HG03139 (cell line): ENCODE data around the gene LYZL2.
"Not testable (repeated sequence)": the region's sequence is repeated elsewhere in the genome, so short reads cannot be mapped to it uniquely, and the experiment has no call there.

ENCODE experiments used
- ATAC-seq: cut with Tn5 transposase; IDR thresholded peaks from one replicate; pipeline ENCODE4 v1.9.1; 2021; ENCODE audit not compliant: unreplicated experiment

Gene LYZL2

DNA sequence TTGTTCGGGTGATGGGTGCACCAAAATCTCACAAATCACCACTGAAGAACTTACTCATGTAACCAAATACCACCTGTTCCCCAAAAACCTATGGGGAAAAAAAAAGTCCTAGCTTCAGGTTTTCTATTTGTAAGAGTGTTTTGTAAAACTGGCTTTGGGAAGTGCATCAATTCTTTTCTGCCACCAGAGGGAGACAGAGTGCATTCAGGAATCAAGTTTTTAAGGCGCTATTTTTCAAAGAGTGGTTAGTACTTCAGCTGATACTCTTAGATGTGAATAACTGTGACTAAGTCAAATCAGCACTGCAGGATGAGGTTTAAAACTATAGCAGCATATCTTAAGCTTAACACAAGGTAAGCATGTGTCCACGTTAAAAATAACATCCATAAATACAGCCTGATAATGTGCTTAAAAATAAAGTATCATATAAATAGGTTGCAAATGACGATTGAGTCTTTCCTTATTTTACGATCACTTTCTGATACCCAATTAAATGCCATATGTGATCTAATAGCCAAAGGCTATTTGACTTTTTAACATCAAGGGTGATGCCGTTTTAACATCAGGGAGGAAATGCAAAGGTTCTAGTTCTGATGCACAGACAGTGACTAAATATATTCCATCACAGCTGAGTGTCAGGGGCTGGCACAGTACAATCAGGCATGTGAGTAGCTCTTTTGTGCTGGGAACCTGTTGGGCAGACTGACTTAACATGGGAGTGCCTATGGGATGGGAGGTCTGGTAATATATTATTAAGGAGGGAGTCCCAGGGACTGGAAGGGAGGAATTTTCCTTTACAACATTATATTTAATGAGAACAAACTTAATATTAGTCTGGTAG, 10.6 kb upstream of the LYZL2 start:
- no peak for ATAC-seq

DNA sequence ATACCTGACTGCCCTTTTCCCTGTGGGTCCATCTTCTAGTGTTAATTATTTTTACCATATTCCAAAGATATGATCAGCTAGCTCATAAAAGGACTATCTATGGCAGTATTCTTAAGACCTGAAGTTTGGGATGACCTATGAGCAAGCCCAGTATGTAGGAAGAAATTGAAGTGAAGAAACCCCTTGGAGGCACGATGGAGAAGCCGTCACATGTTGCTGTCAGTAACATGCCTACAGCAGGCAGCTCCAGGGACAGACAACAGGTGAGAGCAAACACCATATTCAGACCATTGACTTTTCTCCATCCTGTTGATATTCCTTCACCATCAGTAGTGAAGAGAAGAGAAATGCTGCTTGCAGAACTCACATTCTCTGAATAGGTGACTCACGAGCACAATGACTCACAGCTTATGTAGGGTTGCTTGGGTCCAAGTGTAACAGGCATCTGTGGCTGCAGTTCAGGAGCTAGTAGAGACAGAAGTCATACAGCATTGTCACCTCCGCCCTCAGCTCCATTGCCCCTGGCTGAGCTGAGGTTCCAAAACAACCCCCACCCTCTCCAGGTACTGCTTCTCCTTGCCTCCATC, 8.4 kb upstream of the LYZL2 start:
- ATAC-seq: no peak

- ATAC-seq: no peak
Observed at GRCh38 chr10:30631188-30631587, 1.6 kb upstream of the LYZL2 start.

DNA sequence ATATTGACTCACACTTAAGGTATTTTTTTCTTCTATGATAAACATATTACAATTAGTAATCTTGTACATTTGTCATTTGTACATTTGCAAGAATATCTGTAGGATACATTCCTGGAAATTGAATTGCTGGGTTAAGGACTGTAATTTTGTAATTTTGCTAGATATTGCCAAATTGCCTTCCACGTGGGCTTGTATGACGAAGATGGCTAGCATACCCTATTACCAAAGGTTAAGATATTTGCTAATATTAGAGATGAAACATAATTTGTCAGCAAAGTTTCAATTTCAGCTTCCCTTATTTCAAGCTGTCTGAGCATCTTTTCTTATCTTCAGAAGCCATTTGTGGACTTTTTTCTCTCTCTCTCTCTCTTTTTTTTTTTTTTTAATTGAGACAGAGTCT, 1.0 kb upstream of the LYZL2 start:
- no peak for ATAC-seq

DNA sequence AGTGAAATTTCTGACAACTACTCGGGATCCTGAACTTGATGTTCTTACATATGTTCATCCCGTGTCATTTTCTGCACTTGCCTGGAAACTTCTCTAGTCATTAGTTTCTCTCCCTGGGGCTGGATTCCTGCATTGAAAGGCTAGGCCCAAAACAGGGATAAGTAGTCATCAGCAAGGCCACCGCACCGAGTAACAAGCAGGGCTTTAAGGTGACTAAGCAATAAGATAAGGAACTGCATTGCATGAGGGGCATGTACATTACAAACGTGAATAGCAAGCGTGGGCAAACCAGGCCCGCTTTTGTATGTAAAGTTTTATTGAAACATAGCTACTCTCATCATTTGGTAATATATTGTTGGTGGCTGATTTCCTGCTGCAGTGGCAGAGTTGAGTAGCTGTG, 977 bp downstream of the LYZL2 start:
- not testable (repeated sequence) for ATAC-seq

- ATAC-seq: not testable (repeated sequence)
Observed at GRCh38 chr10:30626837-30627236, 2.7 kb downstream of the LYZL2 start.

- not testable (repeated sequence) for ATAC-seq
Observed at GRCh38 chr10:30626196-30626595, 3.4 kb downstream of the LYZL2 start.

- no peak for ATAC-seq
Observed at GRCh38 chr10:30625080-30625479, 4.5 kb downstream of the LYZL2 start.

- no peak for ATAC-seq
Observed at GRCh38 chr10:30619966-30620365, 9.6 kb downstream of the LYZL2 start.

DNA sequence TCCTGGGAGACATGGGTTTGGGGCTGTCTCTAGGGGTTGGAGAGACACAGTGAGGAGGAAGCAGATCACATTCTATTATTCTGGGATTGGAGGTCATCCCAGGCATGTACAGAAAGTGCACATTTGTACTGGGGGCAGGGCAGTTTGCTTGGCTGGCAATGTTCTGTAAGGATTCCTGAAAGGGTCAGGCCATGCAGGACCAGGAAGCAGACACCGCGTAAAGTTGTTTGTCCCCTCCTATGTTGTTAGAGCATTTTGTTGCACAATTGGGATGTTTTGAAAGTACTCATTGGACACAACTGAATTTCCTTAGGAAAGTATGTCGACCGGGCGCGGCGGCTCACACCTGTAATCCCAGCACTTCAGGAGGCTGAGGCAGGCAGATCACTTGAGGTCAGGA, 12.5 kb downstream of the LYZL2 start:
- no peak for ATAC-seq

DNA sequence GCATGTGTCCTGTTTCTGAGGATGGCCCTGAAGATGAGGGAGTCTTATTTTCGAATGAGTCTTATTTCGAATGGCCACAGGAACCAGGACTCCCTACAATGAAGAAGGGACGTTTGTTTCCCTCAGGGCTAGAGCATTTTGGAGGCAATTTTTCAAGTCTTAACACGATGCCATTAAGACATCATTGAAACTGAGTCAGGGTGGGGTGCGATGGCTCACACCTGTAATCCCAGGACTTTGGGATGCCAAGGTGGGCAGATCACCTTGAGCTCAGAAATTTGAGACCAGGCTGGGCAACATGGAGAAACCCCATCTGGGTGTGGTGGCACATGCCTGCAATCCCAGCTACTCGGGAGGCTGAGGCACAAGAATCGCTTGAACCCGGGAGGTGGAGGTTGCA, 18.5 kb downstream of the LYZL2 start:
- ATAC-seq: not testable (repeated sequence)

DNA sequence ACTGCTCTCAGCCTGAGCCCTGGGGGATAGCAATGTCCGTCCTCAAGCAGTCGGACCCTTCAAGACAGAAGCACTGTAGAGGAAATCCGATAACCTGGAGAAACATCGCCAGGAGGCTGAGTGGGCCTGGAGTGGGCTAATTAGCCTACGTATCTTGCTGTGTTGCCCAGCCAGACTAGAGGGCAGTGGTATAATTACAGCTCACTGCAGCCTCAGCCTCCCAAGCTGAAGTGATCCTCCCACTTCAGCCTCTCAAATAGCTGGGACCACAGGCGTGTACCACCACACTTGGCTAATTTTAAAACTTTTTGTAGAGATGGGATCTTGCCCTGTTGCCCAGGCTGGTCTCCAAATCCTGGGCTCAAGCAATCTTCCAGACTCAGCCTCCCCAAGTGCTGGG, 21.7 kb downstream of the LYZL2 start:
- ATAC-seq: no peak

DNA sequence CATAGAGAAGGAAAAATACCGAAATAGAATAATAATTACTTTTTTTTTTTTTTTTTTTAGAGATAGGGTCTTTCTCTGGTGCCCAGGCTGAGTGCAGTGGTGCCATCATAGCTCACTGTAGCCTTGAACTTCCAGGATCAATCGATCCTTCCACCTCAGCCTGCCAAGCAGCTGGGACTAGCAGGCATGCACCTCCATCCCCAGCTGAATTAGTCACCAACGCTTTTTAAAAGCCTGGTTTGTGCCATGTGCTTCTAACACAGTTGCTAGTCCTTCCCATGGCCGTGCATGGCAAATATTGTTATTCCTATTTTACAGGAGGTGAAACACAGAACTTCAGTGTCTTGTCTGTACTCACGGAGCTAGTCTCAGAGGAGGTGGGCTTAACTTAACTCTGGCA, 23.2 kb downstream of the LYZL2 start:
- ATAC-seq: no peak

DNA sequence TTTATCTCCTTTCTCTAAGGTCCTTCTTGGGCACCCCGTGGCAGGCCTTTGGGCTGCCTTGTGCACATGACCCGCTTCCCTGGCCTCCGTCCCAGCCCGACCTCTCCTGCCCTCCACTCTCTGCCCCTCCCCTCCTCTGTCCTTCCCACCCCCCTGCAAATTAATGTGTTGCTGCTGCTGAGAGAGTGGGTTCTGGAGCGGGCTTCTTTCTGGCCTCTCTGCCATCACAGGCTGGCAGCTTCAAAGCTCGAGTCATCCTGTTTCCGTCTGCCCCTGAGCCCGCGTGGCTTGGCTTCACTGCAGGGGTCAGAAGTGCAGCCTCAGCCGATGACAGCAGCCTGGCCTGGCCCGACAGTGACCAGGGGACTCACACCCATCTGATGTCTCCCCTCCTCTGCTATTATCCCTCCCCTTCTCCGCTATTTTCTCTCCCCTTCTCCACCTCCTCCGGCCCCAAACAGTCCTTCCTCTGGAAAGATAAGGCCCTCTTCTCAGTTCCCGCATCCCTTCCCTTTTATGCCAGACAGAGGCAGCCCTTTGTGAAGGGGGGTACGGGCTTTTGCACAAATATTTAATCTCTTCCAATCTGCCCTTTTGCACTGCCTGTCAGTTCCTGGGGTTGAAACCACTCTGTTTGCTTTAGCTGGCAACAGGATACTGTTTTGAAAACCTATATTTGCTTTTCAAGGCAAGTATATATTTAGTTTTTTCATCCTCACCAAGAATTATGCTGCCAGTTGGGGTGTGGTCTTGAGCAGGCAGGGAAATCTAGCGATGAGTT, 24.0 kb downstream of the LYZL2 start:
- ATAC-seq: not testable (repeated sequence)

DNA sequence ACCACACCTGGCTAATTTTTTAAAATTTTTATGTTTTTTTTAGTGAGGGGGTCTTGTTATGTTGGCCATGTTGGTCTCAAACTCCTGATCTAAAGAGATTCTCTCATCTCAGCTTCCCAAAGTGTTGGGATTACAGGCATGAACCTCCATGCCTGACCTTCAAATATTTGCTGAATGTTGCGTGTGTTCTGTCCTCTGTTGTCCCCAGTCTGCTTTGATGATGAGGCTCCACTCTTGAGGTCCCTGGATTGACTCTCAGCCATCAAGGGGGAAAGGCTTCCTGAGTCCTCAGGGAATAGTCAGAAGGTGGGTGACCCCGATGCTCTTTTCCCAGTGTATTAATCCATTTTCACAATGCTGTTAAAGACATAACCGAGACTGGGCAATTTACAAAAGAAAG, 26.0 kb downstream of the LYZL2 start:
- no peak for ATAC-seq

GRCh38 chr10:30602747-30603146, 26.8 kb downstream of the LYZL2 start:
- no peak for ATAC-seq

- ATAC-seq: no peak
Observed at GRCh38 chr10:30600005-30600404, 29.5 kb downstream of the LYZL2 start.

- no peak for ATAC-seq
Observed at GRCh38 chr10:30598105-30598776, 31.3 kb downstream of the LYZL2 start.

DNA sequence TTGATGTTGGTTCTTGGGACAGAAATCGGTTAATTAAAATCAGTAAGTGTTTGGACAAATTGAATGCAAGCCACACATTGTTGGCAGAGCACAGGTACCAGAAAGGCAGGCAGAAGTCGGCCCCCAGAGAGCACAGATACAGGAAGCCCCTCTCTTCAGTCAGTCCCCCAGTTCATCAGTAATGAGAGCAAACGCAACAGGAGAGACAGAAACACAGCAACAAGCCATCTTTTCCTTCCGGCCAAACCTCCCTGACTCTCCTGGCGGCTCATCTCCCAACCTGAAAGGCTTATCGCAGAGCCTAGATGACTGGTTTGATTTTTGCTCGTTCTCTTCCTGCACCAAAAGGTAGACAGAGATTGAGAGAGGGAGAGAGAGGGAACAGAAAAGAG, 32.1 kb downstream of the LYZL2 start:
- ATAC-seq: not testable (repeated sequence)

- not testable (repeated sequence) for ATAC-seq
Observed at GRCh38 chr10:30596493-30597432, 32.8 kb downstream of the LYZL2 start.
